ENCODE data around the gene CEACAM5.

CEACAM5 gene

GRCh38 chr19:41740415-41741243, 32.2 kb downstream of the CEACAM5 start:
- no peak overlapping the region for H2AK5ac ChIP-seq (ENCODE audit: low read depth, low read length)
- H3K4me2 ChIP-seq (ENCODE audit: insufficient read depth, low read length, poor library complexity, severe bottlenecking): no peak overlapping the region
- no CpG with 5 or more reads among the region's 5 CpGs for WGBS, 2 donors (ENCODE audit: extremely low coverage in 2 of 2, insufficient read length in 2 of 2, insufficient replicate concordance in 1 of 2)
- no peak overlapping the region for H2BK15ac ChIP-seq (ENCODE audit: low read length)
- H2AFZ ChIP-seq (ENCODE audit: low read length): no peak overlapping the region
- no peak for DNase-seq (ENCODE audit: low spot score)
- no peak overlapping the region for H3K23ac ChIP-seq (ENCODE audit: low read depth, low read length, poor library complexity)
- no peak overlapping the region for H3K4ac ChIP-seq (ENCODE audit: low read length)
- H3K9me3 ChIP-seq (replicated peaks in 1 of 2; ENCODE audit: control insufficient read depth in 2 of 2, insufficient read depth in 1 of 2, low read depth in 1 of 2, low read length in 2 of 2): peaks cover 0 to 3% of the 10 kb centered on the region in 2 donors
- H3K9ac ChIP-seq (ENCODE audit: low read depth, low read length, poor library complexity): no peak overlapping the region
- H4K8ac ChIP-seq (ENCODE audit: low read depth, low read length): no peak overlapping the region
- H3K27ac ChIP-seq (replicated peaks; ENCODE audit: low read length): no peak overlapping the region
- no peak overlapping the region for H4K91ac ChIP-seq (ENCODE audit: low read depth, low read length, poor library complexity)
- no peaks in the 10 kb centered on the region for H3K4me1 ChIP-seq (ENCODE audit: control insufficient read depth in 2 of 2, insufficient read depth in 1 of 2, low read depth in 1 of 2, low read length in 2 of 2)
- no peak overlapping the region for H3K4me3 ChIP-seq (ENCODE audit: low read length in 2 of 2)
- H2BK12ac ChIP-seq (ENCODE audit: low read length): no peak overlapping the region
- no peaks in the 10 kb centered on the region for H3K79me1 ChIP-seq (ENCODE audit: low read depth, low read length)
- no peak overlapping the region for H3K18ac ChIP-seq (ENCODE audit: low read length)
- no peaks in the 10 kb centered on the region for H3K36me3 ChIP-seq (replicated peaks in 1 of 2; ENCODE audit: control insufficient read depth in 2 of 2, insufficient read depth in 2 of 2, low read length in 2 of 2)
- no peak overlapping the region for H3K14ac ChIP-seq (ENCODE audit: low read length)
- peaks cover 0 to 39% (median 0%) of the 10 kb centered on the region in 3 experiments for H3K27me3 ChIP-seq (ENCODE audit: control insufficient read depth in 3 of 3, insufficient read depth in 3 of 3, low read depth in 1 of 3, low read length in 3 of 3)
- no peak overlapping the region for H2BK120ac ChIP-seq (ENCODE audit: low read depth, low read length)
- H2BK5ac ChIP-seq (ENCODE audit: low read length): no peak overlapping the region

- H2BK5ac ChIP-seq (ENCODE audit: low read length): no peak overlapping the region
- WGBS, 2 donors (ENCODE audit: extremely low coverage in 2 of 2, insufficient read length in 2 of 2, insufficient replicate concordance in 1 of 2): no CpG with 5 or more reads among the region's 2 CpGs
- no peak overlapping the region for H4K8ac ChIP-seq (ENCODE audit: low read depth, low read length)
- no peaks in the 10 kb centered on the region for H3K4me1 ChIP-seq (ENCODE audit: control insufficient read depth in 2 of 2, insufficient read depth in 1 of 2, low read depth in 1 of 2, low read length in 2 of 2)
- no peak overlapping the region for H3K23ac ChIP-seq (ENCODE audit: low read depth, low read length, poor library complexity)
- H3K14ac ChIP-seq (ENCODE audit: low read length): no peak overlapping the region
- H3K27ac ChIP-seq (replicated peaks; ENCODE audit: low read length): no peak overlapping the region
- H3K4me2 ChIP-seq (ENCODE audit: insufficient read depth, low read length, poor library complexity, severe bottlenecking): no peak overlapping the region
- H3K9me3 ChIP-seq (replicated peaks in 1 of 2; ENCODE audit: control insufficient read depth in 2 of 2, insufficient read depth in 1 of 2, low read depth in 1 of 2, low read length in 2 of 2): peaks cover 0 to 3% of the 10 kb centered on the region in 2 donors
- H2AK5ac ChIP-seq (ENCODE audit: low read depth, low read length): no peak overlapping the region
- no peak overlapping the region for H4K91ac ChIP-seq (ENCODE audit: low read depth, low read length, poor library complexity)
- no peak overlapping the region for H3K4ac ChIP-seq (ENCODE audit: low read length)
- no peak overlapping the region for H2BK15ac ChIP-seq (ENCODE audit: low read length)
- no peak overlapping the region for H3K4me3 ChIP-seq (ENCODE audit: low read length in 2 of 2)
- H3K36me3 ChIP-seq (replicated peaks in 1 of 2; ENCODE audit: control insufficient read depth in 2 of 2, insufficient read depth in 2 of 2, low read length in 2 of 2): no peaks in the 10 kb centered on the region
- no peak overlapping the region for H3K18ac ChIP-seq (ENCODE audit: low read length)
- no peak for DNase-seq (ENCODE audit: low spot score)
- H3K9ac ChIP-seq (ENCODE audit: low read depth, low read length, poor library complexity): no peak overlapping the region
- H2BK12ac ChIP-seq (ENCODE audit: low read length): no peak overlapping the region
- no peak overlapping the region for H2BK120ac ChIP-seq (ENCODE audit: low read depth, low read length)
- H2AFZ ChIP-seq (ENCODE audit: low read length): no peak overlapping the region
- no peaks in the 10 kb centered on the region for H3K79me1 ChIP-seq (ENCODE audit: low read depth, low read length)
- H3K27me3 ChIP-seq (ENCODE audit: control insufficient read depth in 3 of 3, insufficient read depth in 3 of 3, low read depth in 1 of 3, low read length in 3 of 3): peaks cover 0 to 39% (median 0%) of the 10 kb centered on the region in 3 experiments
Measured at GRCh38 chr19:41741244-41741554, 32.8 kb downstream of the CEACAM5 start.

GRCh38 chr19:41744850-41745249, 36.4 kb downstream of the CEACAM5 start:
- no peak overlapping the region for H2BK120ac ChIP-seq (ENCODE audit: low read depth, low read length)
- no peak overlapping the region for H2AK5ac ChIP-seq (ENCODE audit: low read depth, low read length)
- H3K27me3 ChIP-seq (ENCODE audit: control insufficient read depth in 3 of 3, insufficient read depth in 3 of 3, low read depth in 1 of 3, low read length in 3 of 3): peaks cover 0 to 46% (median 12%) of the 10 kb centered on the region in 3 experiments
- H3K4ac ChIP-seq (ENCODE audit: low read length): no peak overlapping the region
- no peak overlapping the region for H3K14ac ChIP-seq (ENCODE audit: low read length)
- no peak for DNase-seq (ENCODE audit: low spot score)
- WGBS, 2 donors (ENCODE audit: extremely low coverage in 2 of 2, insufficient read length in 2 of 2, insufficient replicate concordance in 1 of 2): no CpG with 5 or more reads among the region's 4 CpGs
- no peaks in the 10 kb centered on the region for H3K79me1 ChIP-seq (ENCODE audit: low read depth, low read length)
- no peak overlapping the region for H3K27ac ChIP-seq (replicated peaks; ENCODE audit: low read length)
- no peak overlapping the region for H3K9ac ChIP-seq (ENCODE audit: low read depth, low read length, poor library complexity)
- H2BK5ac ChIP-seq (ENCODE audit: low read length): no peak overlapping the region
- peaks cover 0 to 3% of the 10 kb centered on the region in 2 donors for H3K9me3 ChIP-seq (replicated peaks in 1 of 2; ENCODE audit: control insufficient read depth in 2 of 2, insufficient read depth in 1 of 2, low read depth in 1 of 2, low read length in 2 of 2)
- no peak overlapping the region for H2BK12ac ChIP-seq (ENCODE audit: low read length)
- no peak overlapping the region for H4K8ac ChIP-seq (ENCODE audit: low read depth, low read length)
- H3K4me3 ChIP-seq (ENCODE audit: low read length in 2 of 2): no peak overlapping the region
- no peaks in the 10 kb centered on the region for H3K36me3 ChIP-seq (replicated peaks in 1 of 2; ENCODE audit: control insufficient read depth in 2 of 2, insufficient read depth in 2 of 2, low read length in 2 of 2)
- H2BK15ac ChIP-seq (ENCODE audit: low read length): no peak overlapping the region
- no peak overlapping the region for H3K23ac ChIP-seq (ENCODE audit: low read depth, low read length, poor library complexity)
- no peak overlapping the region for H3K18ac ChIP-seq (ENCODE audit: low read length)
- no peak overlapping the region for H3K4me2 ChIP-seq (ENCODE audit: insufficient read depth, low read length, poor library complexity, severe bottlenecking)
- no peak overlapping the region for H4K91ac ChIP-seq (ENCODE audit: low read depth, low read length, poor library complexity)
- H2AFZ ChIP-seq (ENCODE audit: low read length): no peak overlapping the region
- H3K4me1 ChIP-seq (ENCODE audit: control insufficient read depth in 2 of 2, insufficient read depth in 1 of 2, low read depth in 1 of 2, low read length in 2 of 2): no peaks in the 10 kb centered on the region

GRCh38 chr19:41745756-41746155, 37.3 kb downstream of the CEACAM5 start:
- H2BK15ac ChIP-seq (ENCODE audit: low read length): no peak overlapping the region
- DNase-seq (ENCODE audit: low spot score): no peak
- WGBS, 2 donors (ENCODE audit: extremely low coverage in 2 of 2, insufficient read length in 2 of 2, insufficient replicate concordance in 1 of 2): no CpG with 5 or more reads among the region's 5 CpGs

More at GRCh38 chr19:41745756-41746155, 37.3 kb downstream of the CEACAM5 start:
- H2BK5ac ChIP-seq (ENCODE audit: low read length): no peak overlapping the region
- H3K9me3 ChIP-seq (replicated peaks in 1 of 2; ENCODE audit: control insufficient read depth in 2 of 2, insufficient read depth in 1 of 2, low read depth in 1 of 2, low read length in 2 of 2): peaks cover 0 to 3% of the 10 kb centered on the region in 2 donors
- no peak overlapping the region for H2BK12ac ChIP-seq (ENCODE audit: low read length)
- H2AFZ ChIP-seq (ENCODE audit: low read length): no peak overlapping the region
- no peak overlapping the region for H3K4ac ChIP-seq (ENCODE audit: low read length)
- no peak overlapping the region for H3K14ac ChIP-seq (ENCODE audit: low read length)
- peaks cover 0 to 40% (median 12%) of the 10 kb centered on the region in 3 experiments for H3K27me3 ChIP-seq (ENCODE audit: control insufficient read depth in 3 of 3, insufficient read depth in 3 of 3, low read depth in 1 of 3, low read length in 3 of 3)
- H3K36me3 ChIP-seq (replicated peaks in 1 of 2; ENCODE audit: control insufficient read depth in 2 of 2, insufficient read depth in 2 of 2, low read length in 2 of 2): no peaks in the 10 kb centered on the region
- H3K18ac ChIP-seq (ENCODE audit: low read length): no peak overlapping the region
- H2AK5ac ChIP-seq (ENCODE audit: low read depth, low read length): no peak overlapping the region
- H3K9ac ChIP-seq (ENCODE audit: low read depth, low read length, poor library complexity): no peak overlapping the region
- no peak overlapping the region for H3K27ac ChIP-seq (replicated peaks; ENCODE audit: low read length)
- H3K4me3 ChIP-seq (ENCODE audit: low read length in 2 of 2): no peak overlapping the region
- H4K91ac ChIP-seq (ENCODE audit: low read depth, low read length, poor library complexity): no peak overlapping the region
- H3K4me1 ChIP-seq (ENCODE audit: control insufficient read depth in 2 of 2, insufficient read depth in 1 of 2, low read depth in 1 of 2, low read length in 2 of 2): no peaks in the 10 kb centered on the region
- H2BK120ac ChIP-seq (ENCODE audit: low read depth, low read length): no peak overlapping the region
- no peak overlapping the region for H3K4me2 ChIP-seq (ENCODE audit: insufficient read depth, low read length, poor library complexity, severe bottlenecking)
- H3K79me1 ChIP-seq (ENCODE audit: low read depth, low read length): no peaks in the 10 kb centered on the region
- H4K8ac ChIP-seq (ENCODE audit: low read depth, low read length): no peak overlapping the region
- no peak overlapping the region for H3K23ac ChIP-seq (ENCODE audit: low read depth, low read length, poor library complexity)

Measured in neuronal stem cell (in vitro differentiated cells).